GM19025 (cell line): ENCODE measurements around the gene SAP130.

ENCODE experiments used
- ATAC-seq: cut with Tn5 transposase; IDR thresholded peaks from one replicate; pipeline ENCODE4 v1.9.1; 2021; ENCODE audit warnings: mild to moderate bottlenecking, low read depth, moderate library complexity; ENCODE audit not compliant: unreplicated experiment

Gene SAP130

GRCh38 chr2:128027278-128027800, 520 bp downstream of the SAP130 start:
- peak; percentile 71 for ATAC-seq

- peak; percentile 3 for ATAC-seq
Measured at GRCh38 chr2:128026448-128027277, 1.2 kb downstream of the SAP130 start.

GRCh38 chr2:128024816-128025215, 3.0 kb downstream of the SAP130 start:
- no peak for ATAC-seq

- no peak for ATAC-seq
Measured at GRCh38 chr2:128017561-128017960, 10.3 kb downstream of the SAP130 start.

GRCh38 chr2:128016620-128017019, 11.2 kb downstream of the SAP130 start:
- no peak for ATAC-seq

- ATAC-seq, result no peak
Measured at GRCh38 chr2:128012698-128013097, 15.2 kb downstream of the SAP130 start.

GRCh38 chr2:128008074-128008672, 19.7 kb downstream of the SAP130 start:
- no peak for ATAC-seq

- no peak for ATAC-seq
Measured at GRCh38 chr2:128004509-128004908, 23.4 kb downstream of the SAP130 start.

- no peak for ATAC-seq
Measured at GRCh38 chr2:128003463-128003862, 24.4 kb downstream of the SAP130 start.

GRCh38 chr2:127996160-127996559, 31.7 kb downstream of the SAP130 start:
- ATAC-seq, result no peak

GRCh38 chr2:127995725-127996124, 32.1 kb downstream of the SAP130 start:
- no peak for ATAC-seq

- no peak for ATAC-seq
Measured at GRCh38 chr2:127993659-127994058, 34.2 kb downstream of the SAP130 start.

- no peak for ATAC-seq
Measured at GRCh38 chr2:127991742-127992141, 36.1 kb downstream of the SAP130 start.

- ATAC-seq, result no peak
Measured at GRCh38 chr2:127986548-127987079, 41.2 kb downstream of the SAP130 start.

GRCh38 chr2:127985735-127986134, 42.1 kb downstream of the SAP130 start:
- no peak for ATAC-seq

GRCh38 chr2:127985026-127985734, 42.7 kb downstream of the SAP130 start:
- ATAC-seq, result no peak

- no peak for ATAC-seq
Measured at GRCh38 chr2:127984551-127984950, 43.3 kb downstream of the SAP130 start.

GRCh38 chr2:127969446-127969845, 58.4 kb downstream of the SAP130 start:
- no peak for ATAC-seq

GRCh38 chr2:127968610-127969339, 59.1 kb downstream of the SAP130 start:
- no peak for ATAC-seq

GRCh38 chr2:127961729-127962128, 66.1 kb downstream of the SAP130 start:
- ATAC-seq, result no peak
